Measurements from ENCODE around the gene SLC7A4.
A peak's percentile ranks its signal among the peaks of the same experiment; 100 is the strongest.

The SLC7A4 gene

GRCh38 chr22:21033895-21034294 is 1.5 kb upstream of the SLC7A4 start:
- no peak overlapping the region for H3K4me3 ChIP-seq
- H3K27ac ChIP-seq: no peak overlapping the region
- H3K9ac ChIP-seq: no peak overlapping the region
- peaks cover 0 to 15% (median 0%) of the 10 kb centered on the region in 11 experiments; a peak in 2 of 22 replicates for H4K20me1 ChIP-seq
- H3K4me2 ChIP-seq: peak overlapping the region in 8 of 11 experiments; percentile 4 to 38 (median 24); a peak in 8 of 22 replicates
- TF ChIP-seq Cebpa-rat (IDR thresholded peaks at IDR 0.05): no peak
- H3K4me1 ChIP-seq: peaks cover 7 to 26% (median 18%) of the 10 kb centered on the region in 10 experiments
- H3K36me3 ChIP-seq: no peaks in the 10 kb centered on the region
- peaks cover 20 to 36% (median 30%) of the 10 kb centered on the region in 11 experiments for H3K27me3 ChIP-seq
- H3K9me3 ChIP-seq (replicated peaks in 1 of 11): no peaks in the 10 kb centered on the region

- Histone ChIP-seq H3K4me2 (peak overlapping the region in 8 of 11 experiments; percentile 4 to 38 (median 24); a peak in 8 of 22 replicates), H3K27me3 (peaks cover 20 to 36% (median 30%) of the 10 kb centered on the region in 11 experiments), H3K9me3 (replicated peaks in 1 of 11) (no peaks in the 10 kb centered on the region), H3K27ac (no peak overlapping the region), H4K20me1 (peaks cover 0 to 15% (median 0%) of the 10 kb centered on the region in 11 experiments; a peak in 2 of 22 replicates), H3K4me1 (peaks cover 7 to 21% (median 16%) of the 10 kb centered on the region in 10 experiments), H3K4me3 (no peak overlapping the region), H3K36me3 (no peaks in the 10 kb centered on the region), H3K9ac (no peak overlapping the region)
- TF ChIP-seq Cebpa-rat (IDR thresholded peaks at IDR 0.05): no peak
These were observed 717 bp upstream of the SLC7A4 start for GRCh38 chr22:21032868-21033688.

GRCh38 chr22:21031545-21032036 is 770 bp downstream of the SLC7A4 start:
- Histone ChIP-seq H3K4me1 (peaks cover 0 to 16% (median 9%) of the 10 kb centered on the region in 10 experiments; a peak in 13 of 20 replicates), H3K9ac (no peak overlapping the region), H3K27me3 (peaks cover 20 to 36% (median 30%) of the 10 kb centered on the region in 11 experiments), H3K4me2 (peak overlapping the region in 6 of 11 experiments; percentile 21 to 48 (median 35); a peak in 6 of 22 replicates), H3K36me3 (no peaks in the 10 kb centered on the region), H3K9me3 (replicated peaks in 1 of 11) (no peaks in the 10 kb centered on the region), H3K27ac (no peak overlapping the region), H3K4me3 (no peak overlapping the region), H4K20me1 (peaks cover 0 to 15% (median 0%) of the 10 kb centered on the region in 11 experiments; a peak in 2 of 22 replicates)
- TF ChIP-seq Cebpa-rat (IDR thresholded peaks at IDR 0.05): no peak

- peaks cover 0 to 16% (median 9%) of the 10 kb centered on the region in 10 experiments; a peak in 13 of 20 replicates for H3K4me1 ChIP-seq
These were observed 1.5 kb downstream of the SLC7A4 start for GRCh38 chr22:21030621-21031544.

GRCh38 chr22:21030032-21030431 is 2.3 kb downstream of the SLC7A4 start:
- Histone ChIP-seq H3K27ac (no peak overlapping the region), H3K9ac (no peak overlapping the region), H3K27me3 (peaks cover 20 to 36% (median 30%) of the 10 kb centered on the region in 11 experiments), H3K4me1 (peaks cover 4 to 23% (median 15%) of the 10 kb centered on the region in 10 experiments; a peak in 17 of 20 replicates), H3K9me3 (replicated peaks in 1 of 11) (no peaks in the 10 kb centered on the region), H4K20me1 (peaks cover 0 to 19% (median 0%) of the 10 kb centered on the region in 11 experiments; a peak in 2 of 22 replicates), H3K4me2 (no peak overlapping the region), H3K36me3 (no peaks in the 10 kb centered on the region), H3K4me3 (no peak overlapping the region)
- TF ChIP-seq Cebpa-rat (IDR thresholded peaks at IDR 0.05): no peak

More at GRCh38 chr22:21030621-21031544, 1.5 kb downstream of the SLC7A4 start:
- Histone ChIP-seq H3K27ac (no peak overlapping the region), H3K4me2 (no peak overlapping the region), H3K36me3 (no peaks in the 10 kb centered on the region), H4K20me1 (peaks cover 0 to 19% (median 0%) of the 10 kb centered on the region in 11 experiments; a peak in 2 of 22 replicates), H3K4me3 (no peak overlapping the region), H3K9me3 (replicated peaks in 1 of 11) (no peaks in the 10 kb centered on the region), H3K27me3 (peaks cover 20 to 36% (median 30%) of the 10 kb centered on the region in 11 experiments), H3K9ac (no peak overlapping the region)
- no peak for TF ChIP-seq Cebpa-rat (IDR thresholded peaks at IDR 0.05)

- Histone ChIP-seq H3K4me2 (no peak overlapping the region), H4K20me1 (peaks cover 0 to 19% (median 0%) of the 10 kb centered on the region in 11 experiments; a peak in 2 of 22 replicates), H3K9me3 (replicated peaks in 1 of 11) (no peaks in the 10 kb centered on the region), H3K9ac (no peak overlapping the region), H3K36me3 (no peaks in the 10 kb centered on the region), H3K27me3 (peaks cover 20 to 36% (median 30%) of the 10 kb centered on the region in 11 experiments), H3K4me3 (no peak overlapping the region), H3K27ac (no peak overlapping the region), H3K4me1 (peaks cover 4 to 23% (median 15%) of the 10 kb centered on the region in 10 experiments; a peak in 17 of 20 replicates)
- TF ChIP-seq Cebpa-rat (IDR thresholded peaks at IDR 0.05): no peak
These were observed 2.8 kb downstream of the SLC7A4 start for GRCh38 chr22:21029486-21030025.

- peaks cover 20 to 36% (median 30%) of the 10 kb centered on the region in 11 experiments for H3K27me3 ChIP-seq
- H3K4me3 ChIP-seq: no peak overlapping the region
- H4K20me1 ChIP-seq: peaks cover 0 to 19% (median 0%) of the 10 kb centered on the region in 11 experiments; a peak in 2 of 22 replicates
- H3K9ac ChIP-seq: no peak overlapping the region
- H3K4me1 ChIP-seq: peaks cover 3 to 19% (median 11%) of the 10 kb centered on the region in 10 experiments; a peak in 17 of 20 replicates
- H3K4me2 ChIP-seq: no peak overlapping the region
- no peaks in the 10 kb centered on the region for H3K9me3 ChIP-seq (replicated peaks in 1 of 11)
- no peaks in the 10 kb centered on the region for H3K36me3 ChIP-seq
- H3K27ac ChIP-seq: no peak overlapping the region
- no peak for TF ChIP-seq Cebpa-rat (IDR thresholded peaks at IDR 0.05)
These were observed 3.8 kb downstream of the SLC7A4 start for GRCh38 chr22:21028277-21029251.
